GM21737 (cell line): Measurements from ENCODE around the gene ISY1.
"Not testable (repeated sequence)": the region's sequence is repeated elsewhere in the genome, so short reads cannot be mapped to it uniquely, and the experiment has no call there.

Experiments used
- ATAC-seq: cut with Tn5 transposase; IDR thresholded peaks from one replicate; pipeline ENCODE4 v1.9.1; 2021; ENCODE audit warnings: mild to moderate bottlenecking, moderate library complexity; ENCODE audit not compliant: unreplicated experiment

ISY1 gene

GRCh38 chr3:129160891-129161859 is at the start of gene ISY1:
ISY1 (minus strand) TSS chr3:129161063; CDS start chr3:129160975, 88 bp downstream.
- ATAC-seq, result peak; percentile 78

- no peak for ATAC-seq
These were observed 46.6 kb upstream of the ISY1 start for GRCh38 chr3:129207479-129207878.

- ATAC-seq, result no peak
These were observed 44.4 kb upstream of the ISY1 start for GRCh38 chr3:129205109-129205832.

DNA sequence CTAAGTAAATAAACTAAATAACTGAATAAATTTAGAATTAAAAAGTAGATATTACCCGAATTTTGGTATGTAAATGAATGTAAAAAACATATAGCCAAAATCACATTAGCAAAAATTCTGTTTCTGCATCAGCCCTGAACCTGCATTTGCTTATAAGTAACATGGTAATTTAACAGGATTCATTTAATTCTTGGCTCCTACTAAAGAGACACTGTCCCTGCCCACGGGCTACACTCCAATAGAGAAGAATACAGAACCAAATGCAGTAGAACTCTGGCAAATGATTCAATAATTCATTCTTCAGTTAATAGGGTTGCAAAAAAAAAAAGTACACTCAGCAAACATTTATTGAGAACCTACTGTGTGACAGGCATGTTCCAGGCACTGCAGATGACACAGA is 43.6 kb upstream of the ISY1 start:
- no peak for ATAC-seq

DNA sequence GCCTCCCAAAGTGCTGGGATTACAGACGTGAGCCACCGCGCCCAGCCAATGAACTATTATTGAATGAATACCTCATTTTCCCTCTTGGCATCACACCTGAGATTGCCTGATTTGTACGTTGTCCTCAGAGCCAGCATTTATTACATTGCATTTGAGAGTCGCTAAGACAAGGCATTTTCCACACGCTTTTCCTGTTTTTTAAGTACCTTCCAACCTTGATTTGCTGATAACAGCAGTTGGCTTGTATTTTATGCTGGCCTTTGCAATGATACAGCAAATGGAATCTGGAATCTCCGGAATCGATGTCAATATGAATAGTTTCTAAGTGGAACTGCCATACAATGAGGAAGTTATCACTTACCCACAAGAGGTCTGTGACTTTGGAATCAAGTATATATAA is 38.5 kb upstream of the ISY1 start:
- ATAC-seq, result no peak

DNA sequence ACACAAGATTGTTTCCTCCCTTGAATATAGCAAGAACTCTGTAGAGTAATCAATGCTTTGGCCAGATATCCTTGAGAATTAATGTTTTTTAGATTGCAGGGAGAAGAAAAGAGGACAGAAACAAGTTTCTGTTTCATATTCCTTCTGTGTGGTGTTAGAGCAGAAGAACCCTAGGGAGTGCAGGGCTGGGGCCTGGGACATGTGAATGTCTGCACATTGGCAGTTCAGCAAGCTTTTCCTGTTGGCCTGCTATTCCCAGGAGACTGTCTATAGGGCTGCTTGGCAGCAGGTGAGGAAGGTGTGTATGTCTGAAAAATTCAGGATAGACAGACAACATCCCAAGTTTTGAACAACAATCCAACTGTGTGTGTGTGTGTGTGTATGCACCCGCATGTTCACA is 36.5 kb upstream of the ISY1 start:
- no peak for ATAC-seq

GRCh38 chr3:129196601-129197000 is 35.7 kb upstream of the ISY1 start:
- no peak for ATAC-seq

GRCh38 chr3:129195731-129196256 is 34.9 kb upstream of the ISY1 start:
- no peak for ATAC-seq

DNA sequence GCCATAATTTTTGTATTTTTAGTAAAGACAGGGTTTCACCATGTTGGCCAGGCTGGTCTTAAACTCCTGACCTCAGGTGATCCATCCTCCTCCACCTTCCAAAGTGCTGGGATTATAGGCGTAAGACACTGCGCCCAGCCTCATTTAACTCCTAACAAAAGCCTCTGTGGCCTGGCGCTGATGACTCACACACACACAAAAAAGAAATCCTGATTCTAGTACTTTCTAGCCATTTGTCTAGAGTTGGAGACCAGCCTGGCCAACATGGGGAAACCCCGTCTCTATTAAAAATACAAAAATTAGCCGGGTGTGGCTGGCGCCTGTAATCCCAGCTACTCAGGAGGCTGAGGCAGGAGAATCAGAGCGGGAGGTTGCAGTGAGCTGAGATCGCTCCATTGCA is 28.9 kb upstream of the ISY1 start:
- not testable (repeated sequence) for ATAC-seq

- no peak for ATAC-seq
These were observed 27.0 kb upstream of the ISY1 start for GRCh38 chr3:129187857-129188256.

DNA sequence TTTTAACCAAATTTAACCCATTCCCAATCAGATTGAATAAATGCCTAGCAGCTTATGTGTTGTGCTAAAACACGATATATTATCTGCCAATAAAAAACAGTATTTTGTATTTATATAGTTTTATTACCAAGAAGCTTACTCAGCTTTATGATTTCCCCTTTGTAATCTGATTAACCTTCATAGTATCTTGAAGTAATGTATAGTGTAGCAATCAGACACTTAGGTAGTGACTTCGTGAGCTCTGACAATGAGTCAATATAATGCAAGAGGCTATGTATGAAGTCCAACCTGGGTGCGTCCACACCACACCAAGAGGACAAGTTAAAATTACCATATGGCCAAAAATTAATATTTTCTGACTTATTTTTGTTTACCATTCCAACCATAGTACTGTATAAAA is 24.9 kb upstream of the ISY1 start:
- ATAC-seq, result no peak

DNA sequence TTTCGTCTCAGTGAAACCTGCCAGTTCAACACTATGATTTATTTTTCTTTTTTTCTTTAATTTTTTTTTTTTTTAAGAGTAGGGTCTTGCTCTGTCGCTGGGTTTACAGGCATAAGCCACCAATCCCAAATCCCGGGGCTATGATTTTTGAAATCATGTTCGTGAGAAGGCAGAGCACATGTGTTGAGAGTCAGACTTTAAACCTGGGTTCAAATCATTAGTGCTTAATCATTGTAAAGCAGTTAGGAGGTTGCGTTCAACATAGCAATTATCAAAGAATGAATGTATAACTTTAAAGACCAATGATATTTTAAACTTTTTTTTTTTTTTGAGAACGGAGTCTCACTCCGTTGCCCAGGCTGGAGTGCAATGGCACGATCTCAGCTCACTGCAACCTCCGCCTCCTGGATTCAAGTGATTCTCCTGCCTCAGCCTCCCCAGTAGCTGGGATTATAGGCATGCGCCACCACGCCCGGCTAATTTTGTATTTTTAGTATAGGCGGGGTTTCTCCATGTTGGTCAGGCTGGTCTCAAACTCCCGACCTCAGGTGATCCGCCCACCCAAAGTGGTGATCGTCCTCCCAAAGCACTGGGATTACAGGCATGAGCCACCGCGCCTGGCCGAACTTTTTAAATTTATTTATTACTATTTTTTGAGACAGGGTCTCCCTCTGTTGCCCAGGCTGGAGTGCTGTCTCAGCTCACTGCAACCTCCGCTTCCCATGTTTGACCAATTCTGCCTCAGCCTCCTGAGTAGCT is 24.1 kb upstream of the ISY1 start:
- ATAC-seq, result not testable (repeated sequence)

- ATAC-seq, result peak; percentile 3
These were observed 23.5 kb upstream of the ISY1 start for GRCh38 chr3:129184396-129184657.

DNA sequence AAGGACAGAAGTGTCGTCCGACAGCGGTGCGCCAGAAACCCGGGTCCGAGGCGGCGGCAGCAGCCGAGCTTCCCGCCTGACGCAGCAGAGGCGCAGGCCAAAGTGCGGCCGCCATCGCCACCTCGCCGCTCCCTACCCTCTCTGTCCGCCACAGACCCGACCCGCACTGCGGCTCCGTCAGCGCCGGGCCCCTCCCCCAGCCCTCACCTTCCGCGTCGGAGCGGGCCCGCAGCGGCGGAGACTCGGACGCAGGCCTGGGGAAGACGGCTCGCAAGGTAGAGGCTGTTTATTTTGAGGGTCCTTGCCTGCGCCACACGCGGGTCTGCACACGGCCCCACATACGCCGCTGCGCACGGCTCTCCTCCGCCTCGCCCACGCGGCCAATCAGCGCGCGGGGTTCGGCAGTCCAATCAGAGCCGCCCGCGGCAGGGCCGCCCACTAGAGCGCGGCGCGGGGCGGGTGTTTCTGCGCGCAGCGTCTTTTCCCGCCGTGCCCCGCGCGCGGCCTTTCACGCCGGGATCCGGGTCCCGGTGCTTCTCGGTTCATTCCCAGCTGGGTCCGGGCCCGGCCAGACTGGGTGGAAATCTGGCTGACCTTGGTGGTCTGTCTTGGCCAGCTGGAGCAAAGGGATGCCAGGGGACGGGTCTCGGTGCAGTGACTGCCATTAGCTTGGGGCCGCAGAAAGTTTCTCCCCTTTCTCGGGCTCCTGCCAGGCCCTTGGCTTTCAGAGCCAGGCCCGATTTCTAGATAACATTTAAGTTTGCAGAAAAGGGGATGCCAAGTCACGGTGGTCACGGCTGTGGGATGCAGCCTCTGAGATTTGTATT is 22.9 kb upstream of the ISY1 start, which contains the start of gene CNBP:
TSS of gene CNBP (minus strand) at position 328 of the 827 bp plus-strand sequence. CDS start 12,139 bp downstream, outside the sequence.
- ATAC-seq, result peak; percentile 96

- no peak for ATAC-seq
These were observed 21.7 kb upstream of the ISY1 start for GRCh38 chr3:129182390-129183185.

DNA sequence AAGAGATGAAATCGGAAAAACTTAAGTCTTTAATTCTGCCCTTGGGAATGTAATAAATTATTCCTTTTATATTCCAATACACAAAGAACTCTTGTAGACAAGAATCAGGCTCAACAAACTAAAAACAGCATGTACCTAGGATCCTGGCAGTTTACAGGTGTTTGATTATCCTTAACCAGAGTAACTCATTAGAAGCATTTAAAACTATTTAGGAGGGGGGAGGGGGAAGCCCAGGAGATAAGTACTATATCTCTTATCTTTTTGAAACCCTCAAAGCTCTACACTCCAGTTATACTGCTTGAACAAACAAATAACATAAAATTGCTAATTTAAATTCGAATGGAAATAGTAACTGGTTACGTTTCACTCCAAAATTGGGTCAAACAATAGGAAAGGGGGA is 21.0 kb upstream of the ISY1 start:
- no peak for ATAC-seq

- ATAC-seq, result no peak
These were observed 19.6 kb upstream of the ISY1 start for GRCh38 chr3:129180461-129180860.

DNA sequence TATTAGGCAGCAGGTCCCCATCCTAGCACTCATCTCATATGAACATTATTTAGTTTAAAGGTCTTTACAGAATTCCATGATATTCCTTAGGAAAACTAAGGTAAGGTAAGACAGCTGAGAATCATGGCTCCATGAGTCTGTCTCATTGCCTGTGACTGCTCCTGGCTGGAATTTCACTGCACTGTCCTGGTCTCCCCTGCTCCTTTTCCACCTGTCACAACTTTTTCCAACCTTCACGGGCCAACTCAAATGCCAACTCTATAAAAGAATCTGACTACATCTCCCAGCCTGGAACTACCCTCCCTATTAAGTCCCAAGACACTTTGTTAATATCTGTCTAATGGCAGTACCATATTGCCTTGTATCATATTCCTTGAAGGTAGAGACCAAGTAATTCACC is 15.2 kb upstream of the ISY1 start:
- no peak for ATAC-seq

DNA sequence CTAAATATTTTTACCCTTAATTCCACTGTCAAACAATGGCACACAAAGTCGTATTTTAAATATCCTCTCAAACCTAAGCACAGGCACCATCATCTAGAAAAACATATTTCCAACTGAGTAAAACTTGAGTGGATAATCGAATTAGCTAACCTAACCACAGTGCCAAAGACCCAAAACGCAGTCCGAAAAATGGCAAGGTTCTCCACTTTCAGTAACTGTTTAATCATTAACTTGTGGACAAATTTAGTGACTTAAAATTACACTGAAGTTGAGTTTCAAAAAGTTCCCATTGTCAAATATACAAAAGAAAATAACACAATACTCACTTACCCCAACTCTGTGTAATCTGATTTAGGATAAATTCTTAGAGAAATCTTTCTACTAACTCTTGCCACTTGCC is 12.9 kb upstream of the ISY1 start:
- no peak for ATAC-seq
